ENCODE data around the gene EEF1AKMT2. TPM values are rescaled to one million over a fixed set of nuclear protein-coding genes. Genes with fewer than 3 reads are reported as not detected.

Gene EEF1AKMT2
- total RNA-seq, 1 donor from 2014 or later, result 18.3 TPM

DNA sequence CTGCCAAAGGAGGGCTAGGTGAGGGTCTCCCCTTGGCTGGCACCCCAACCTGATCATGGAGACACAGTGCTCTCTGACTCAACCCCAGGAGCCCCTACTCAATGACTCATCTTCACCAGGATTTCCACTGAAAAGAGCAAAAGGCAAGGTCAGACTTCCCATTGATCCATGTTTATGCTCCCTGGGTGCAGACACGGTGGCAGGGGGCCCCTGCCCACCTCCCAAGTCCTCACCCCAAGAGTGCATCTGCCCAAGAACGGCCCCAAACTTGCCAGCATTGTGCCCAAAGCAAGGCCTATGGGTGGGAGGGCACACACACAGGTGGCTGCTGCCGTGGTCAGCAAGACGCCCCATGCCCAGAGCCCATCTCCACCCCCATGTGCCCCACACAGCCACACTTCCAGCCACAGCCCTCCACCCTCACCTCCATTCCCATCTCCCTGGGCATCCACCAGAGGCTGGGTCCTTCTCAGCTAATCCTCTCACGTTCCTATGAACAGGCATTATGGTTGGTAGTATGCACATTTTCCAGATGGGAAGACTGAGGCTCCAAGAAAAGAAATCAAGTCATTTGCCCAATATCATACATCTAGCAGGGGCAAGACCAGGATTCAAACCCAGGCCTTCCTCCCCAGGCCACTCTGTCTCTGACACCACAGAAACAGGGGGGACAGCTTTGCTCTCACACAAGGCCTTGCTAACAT lies 78.8 kb downstream of the EEF1AKMT2 start:
- H3K27me3 Mint-ChIP-seq (ENCODE audit: low read depth), result no peaks in the 10 kb centered on the region
- no peaks in the 10 kb centered on the region for H3K9me3 Mint-ChIP-seq (ENCODE audit: low read depth)
- H3K4me1 Mint-ChIP-seq (ENCODE audit: low read depth), result peaks cover 14% of the 10 kb centered on the region
- peak; percentile 41 for DNase-seq (ENCODE audit: low spot score)
- H3K27ac Mint-ChIP-seq (ENCODE audit: unreplicated experiment), result no peak overlapping the region
- H3K36me3 Mint-ChIP-seq (ENCODE audit: low read depth), result no peaks in the 10 kb centered on the region
- TF ChIP-seq, protein P1, sequence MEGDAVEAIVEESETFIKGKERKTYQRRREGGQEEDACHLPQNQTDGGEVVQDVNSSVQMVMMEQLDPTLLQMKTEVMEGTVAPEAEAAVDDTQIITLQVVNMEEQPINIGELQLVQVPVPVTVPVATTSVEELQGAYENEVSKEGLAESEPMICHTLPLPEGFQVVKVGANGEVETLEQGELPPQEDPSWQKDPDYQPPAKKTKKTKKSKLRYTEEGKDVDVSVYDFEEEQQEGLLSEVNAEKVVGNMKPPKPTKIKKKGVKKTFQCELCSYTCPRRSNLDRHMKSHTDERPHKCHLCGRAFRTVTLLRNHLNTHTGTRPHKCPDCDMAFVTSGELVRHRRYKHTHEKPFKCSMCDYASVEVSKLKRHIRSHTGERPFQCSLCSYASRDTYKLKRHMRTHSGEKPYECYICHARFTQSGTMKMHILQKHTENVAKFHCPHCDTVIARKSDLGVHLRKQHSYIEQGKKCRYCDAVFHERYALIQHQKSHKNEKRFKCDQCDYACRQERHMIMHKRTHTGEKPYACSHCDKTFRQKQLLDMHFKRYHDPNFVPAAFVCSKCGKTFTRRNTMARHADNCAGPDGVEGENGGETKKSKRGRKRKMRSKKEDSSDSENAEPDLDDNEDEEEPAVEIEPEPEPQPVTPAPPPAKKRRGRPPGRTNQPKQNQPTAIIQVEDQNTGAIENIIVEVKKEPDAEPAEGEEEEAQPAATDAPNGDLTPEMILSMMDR (IDR thresholded peaks at IDR 0.05), result no peak
- no peak overlapping the region for H3K4me3 Mint-ChIP-seq (ENCODE audit: unreplicated experiment)

DNA sequence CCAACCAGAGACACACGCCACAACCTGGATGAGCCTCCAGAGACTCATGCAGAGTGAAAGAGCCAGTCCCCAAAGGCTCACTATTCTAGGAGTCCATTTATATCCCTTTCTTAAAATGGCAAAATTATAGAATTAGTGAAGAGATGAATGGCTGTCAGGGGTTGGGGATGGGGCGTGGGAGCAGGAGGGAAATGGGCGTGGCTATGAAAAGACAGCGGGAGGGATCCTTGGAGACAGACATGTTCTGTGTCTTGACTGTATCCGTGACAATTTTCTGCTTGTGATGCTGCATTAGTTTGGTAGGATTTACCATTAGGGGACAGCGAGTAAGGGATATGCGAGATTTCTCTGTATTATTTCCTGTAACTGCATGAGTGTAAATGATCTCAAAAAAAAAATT lies 80.5 kb downstream of the EEF1AKMT2 start:
- Mint-ChIP-seq H3K9me3 (ENCODE audit: low read depth) (no peaks in the 10 kb centered on the region), H3K27me3 (ENCODE audit: low read depth) (no peaks in the 10 kb centered on the region), H3K4me3 (ENCODE audit: unreplicated experiment) (no peak overlapping the region), H3K27ac (ENCODE audit: unreplicated experiment) (no peak overlapping the region), H3K36me3 (ENCODE audit: low read depth) (peaks cover under 1% of the 10 kb centered on the region), H3K4me1 (ENCODE audit: low read depth) (peaks cover 14% of the 10 kb centered on the region)
- TF ChIP-seq, protein P1 (IDR thresholded peaks at IDR 0.05), result no peak
- no peak for DNase-seq (ENCODE audit: low spot score)

DNA sequence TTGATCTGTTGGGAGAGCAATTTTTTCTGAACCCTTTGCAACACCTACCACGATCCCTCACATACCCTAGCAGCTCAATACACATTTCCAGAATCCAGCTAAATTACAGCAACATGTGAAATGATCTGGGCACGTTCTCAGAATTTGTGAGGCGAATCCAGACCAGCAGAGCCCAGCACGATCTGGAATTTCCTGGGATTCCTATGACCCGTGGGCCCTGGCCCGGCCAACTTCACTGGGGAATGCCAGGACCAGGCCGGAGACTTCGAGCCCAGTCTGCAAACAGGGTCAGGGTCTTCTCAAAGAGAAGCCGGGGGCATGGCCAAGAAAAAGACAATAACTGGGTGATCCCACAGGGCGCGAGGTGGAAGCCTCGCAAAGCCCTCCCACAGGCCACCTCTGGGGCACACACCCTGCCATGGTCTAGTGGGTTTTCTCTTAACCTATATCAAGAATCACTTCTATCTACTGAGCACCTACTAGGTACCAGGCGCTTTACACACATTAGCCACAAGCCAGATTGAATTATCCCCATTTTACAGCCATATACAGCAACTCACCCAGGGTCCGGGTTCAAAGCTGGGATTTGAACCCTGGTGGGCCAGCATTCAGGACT lies 81.3 kb downstream of the EEF1AKMT2 start:
- DNase-seq (ENCODE audit: low spot score), result no peak
- H3K27me3 Mint-ChIP-seq (ENCODE audit: low read depth), result no peaks in the 10 kb centered on the region
- H3K4me3 Mint-ChIP-seq (ENCODE audit: unreplicated experiment), result no peak overlapping the region
- TF ChIP-seq, protein P1 (IDR thresholded peaks at IDR 0.05), result no peak
- H3K9me3 Mint-ChIP-seq (ENCODE audit: low read depth), result no peaks in the 10 kb centered on the region
- peak overlapping the region; percentile 42 for H3K27ac Mint-ChIP-seq (ENCODE audit: unreplicated experiment)
- peaks cover 14% of the 10 kb centered on the region for H3K4me1 Mint-ChIP-seq (ENCODE audit: low read depth)
- peaks cover 2% of the 10 kb centered on the region for H3K36me3 Mint-ChIP-seq (ENCODE audit: low read depth)

DNA sequence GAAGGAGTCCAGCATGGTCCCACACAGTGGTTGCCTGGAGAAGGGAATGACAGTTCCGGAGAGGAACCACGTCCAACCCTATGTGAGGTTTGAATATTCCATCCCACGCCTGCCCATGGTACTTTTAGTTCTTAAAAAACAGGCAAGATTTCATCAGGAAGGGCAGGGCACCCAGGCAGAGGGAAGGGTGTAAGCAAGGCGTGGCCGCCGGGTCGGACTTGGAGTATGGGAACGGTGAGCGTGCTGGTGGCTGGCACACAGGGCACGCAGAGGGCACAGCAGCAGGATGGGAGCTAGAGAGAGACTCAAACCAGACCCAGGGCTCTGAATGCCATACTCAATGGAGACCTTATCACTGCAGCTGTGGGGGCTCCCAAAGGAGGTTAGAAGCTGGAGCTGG lies 81.8 kb downstream of the EEF1AKMT2 start:
- TF ChIP-seq, protein P1 (IDR thresholded peaks at IDR 0.05), result no peak
- no peak for DNase-seq (ENCODE audit: low spot score)
- no peak overlapping the region for H3K4me3 Mint-ChIP-seq (ENCODE audit: unreplicated experiment)
- peaks cover 14% of the 10 kb centered on the region for H3K4me1 Mint-ChIP-seq (ENCODE audit: low read depth)
- peaks cover 2% of the 10 kb centered on the region for H3K36me3 Mint-ChIP-seq (ENCODE audit: low read depth)
- H3K27ac Mint-ChIP-seq (ENCODE audit: unreplicated experiment), result no peak overlapping the region
- H3K9me3 Mint-ChIP-seq (ENCODE audit: low read depth), result no peaks in the 10 kb centered on the region
- H3K27me3 Mint-ChIP-seq (ENCODE audit: low read depth), result no peaks in the 10 kb centered on the region

DNA sequence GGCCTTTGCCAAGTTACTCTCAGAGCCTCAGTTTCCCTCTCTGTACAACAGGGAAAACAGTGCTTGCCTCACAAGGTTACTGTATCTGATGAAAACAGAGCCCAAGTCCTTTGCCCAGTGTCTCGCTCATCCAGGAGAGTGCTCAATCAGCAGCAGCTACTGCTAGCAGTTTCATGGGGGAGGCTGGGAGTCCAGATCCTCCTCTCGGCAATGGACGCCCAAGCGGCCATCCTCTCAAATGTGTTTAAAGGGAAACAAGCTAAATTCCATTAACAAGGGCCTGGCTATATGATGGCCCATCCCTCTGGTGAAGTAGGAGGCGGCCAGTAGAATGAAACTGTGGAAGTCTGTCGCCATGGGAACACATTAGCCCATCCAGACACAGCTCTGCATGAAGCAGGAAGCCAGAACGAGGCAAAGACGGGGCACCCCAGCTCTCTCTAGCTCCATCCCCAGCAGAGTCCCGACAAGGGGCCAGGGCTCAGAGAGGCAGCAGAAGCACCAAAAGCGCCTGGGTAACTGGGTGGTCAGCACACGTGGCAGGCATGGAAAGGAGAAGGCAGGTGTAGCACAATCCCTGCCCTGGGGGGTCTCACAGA lies 82.7 kb downstream of the EEF1AKMT2 start:
- Mint-ChIP-seq H3K9me3 (ENCODE audit: low read depth) (no peaks in the 10 kb centered on the region), H3K4me3 (ENCODE audit: unreplicated experiment) (no peak overlapping the region), H3K36me3 (ENCODE audit: low read depth) (peaks cover 4% of the 10 kb centered on the region), H3K4me1 (ENCODE audit: low read depth) (peaks cover 14% of the 10 kb centered on the region), H3K27ac (ENCODE audit: unreplicated experiment) (no peak overlapping the region), H3K27me3 (ENCODE audit: low read depth) (no peaks in the 10 kb centered on the region)
- TF ChIP-seq, protein P1 (IDR thresholded peaks at IDR 0.05), result no peak
- no peak for DNase-seq (ENCODE audit: low spot score)
